HepG2 (cell line): ENCODE data around the gene GAPDH. TPM values are rescaled to one million over a fixed set of nuclear protein-coding genes. Genes with fewer than 3 reads are reported as not detected.

ENCODE experiments used
- EP300 ChIP-seq, 3 experiments: sonication (generic) in 1 of 3; formaldehyde crosslinking in 1 of 3; IDR thresholded peaks; 2 replicates each; pipeline versions ENCODE4 v1.5.1 to v1.6.1; 2011 to 2020; ENCODE audit warnings: low read depth in 2 of 3, low read length in 2 of 3, borderline replicate concordance in 1 of 3, improper control_type of control experiment in 1 of 3, mild to moderate bottlenecking in 1 of 3, missing genetic modification reagents in 1 of 3, moderate library complexity in 1 of 3
- ESRRA ChIP-seq: sonication (generic); formaldehyde crosslinking; IDR thresholded peaks from 2 replicates; pipeline ENCODE4 v1.5.1; 2020; ENCODE audit warnings: mild to moderate bottlenecking, low read depth, missing genetic modification reagents
- MAFG ChIP-seq: sonication (generic); formaldehyde crosslinking; IDR thresholded peaks from 2 replicates; pipeline ENCODE4 v1.5.1; 2020; ENCODE audit warnings: mild to moderate bottlenecking, missing genetic modification reagents
- MYNN ChIP-seq: sonication (generic); formaldehyde crosslinking; IDR thresholded peaks from 2 replicates; pipeline ENCODE4 v1.4.0; 2020; ENCODE audit warnings: mild to moderate bottlenecking, low read depth, missing genetic modification reagents
- RAD51 ChIP-seq: fragments of 450-650 bp; IDR thresholded peaks from 2 replicates; pipeline ENCODE4 v1.6.1; 2016; ENCODE audit warnings: borderline replicate concordance
- RNF2 ChIP-seq: fragments of 450-650 bp; conservative IDR thresholded peaks from 2 replicates; pipeline ENCODE4 v1.6.1; 2016; ENCODE audit warnings: low read depth
- SAP130 ChIP-seq: IDR thresholded peaks from 2 replicates; pipeline ENCODE4 v1.6.1; 2016; ENCODE audit warnings: low read depth
- SNAPC2 ChIP-seq: sonication (generic); formaldehyde crosslinking; IDR thresholded peaks from 2 replicates; pipeline ENCODE4 v1.8.1; 2022; ENCODE audit warnings: mild to moderate bottlenecking, missing genetic modification reagents
- SOX6 ChIP-seq, 2 experiments: fragments of 450-650 bp in 1 of 2; sonication (generic) in 1 of 2; formaldehyde crosslinking in 1 of 2; IDR thresholded peaks; 2 replicates each; pipeline versions ENCODE4 v1.4.0 to v1.6.1; 2017 to 2020; ENCODE audit warnings: antibody characterized with exemption in 1 of 2, mild to moderate bottlenecking in 1 of 2, missing genetic modification reagents in 1 of 2
- YEATS4 ChIP-seq: sonication (generic); formaldehyde crosslinking; IDR thresholded peaks from 2 replicates; pipeline ENCODE4 v1.4.0; 2020; ENCODE audit warnings: missing genetic modification reagents, borderline replicate concordance
- ZNF20 ChIP-seq: sonication (generic); formaldehyde crosslinking; IDR thresholded peaks from 2 replicates; pipeline ENCODE4 v1.4.0; 2020; ENCODE audit warnings: mild to moderate bottlenecking, moderate library complexity, missing genetic modification reagents
- ZNF552 ChIP-seq: sonication (generic); formaldehyde crosslinking; IDR thresholded peaks from 2 replicates; pipeline ENCODE4 v1.9.0; 2022; ENCODE audit warnings: missing genetic modification reagents, mild to moderate bottlenecking, borderline replicate concordance
- ZNF678 ChIP-seq: sonication (generic); formaldehyde crosslinking; IDR thresholded peaks from 2 replicates; pipeline ENCODE4 v1.4.0; 2020; ENCODE audit warnings: mild to moderate bottlenecking, missing genetic modification reagents
- polyA plus RNA-seq, 8 experiments: library from polyadenylated mRNA; depleted of rRNA in 3 of 8; stranded (reverse) in 7 of 8; unstranded in 1 of 8; fragments of >200 nt; fragmentation: Illumina TruSeq in 4 of 8; extraction: Trizol in 4 of 8; gene quantifications; 2 replicates each; pipeline versions ENCODE4 v1.2.1 to v1.2.3, GENCODE V29; 2011 to 2016; ENCODE audit warnings: low read depth in 4 of 8, missing spikeins in 1 of 8, mixed read lengths in 1 of 8; ENCODE audit not compliant: insufficient read depth in 1 of 8
- total RNA-seq, 5 experiments: library from RNA; depleted of rRNA; stranded (reverse); fragments of >200 nt; fragmentation: Illumina TruSeq; extraction: Trizol; gene quantifications; 2 replicates each; pipeline ENCODE4 v1.2.3, GENCODE V29; 2016; ENCODE audit warnings: low read depth in 1 of 5
- TF ChIP-seq, protein P1 (sequence below): sonication (generic); formaldehyde crosslinking; IDR thresholded peaks from 2 replicates; pipeline ENCODE4 v1.9.0; 2021; ENCODE audit warnings: missing genetic modification reagents, borderline replicate concordance
- TF ChIP-seq, protein P2 (sequence below): sonication (generic); formaldehyde crosslinking; IDR thresholded peaks from 2 replicates; pipeline ENCODE4 v1.4.0; 2020; ENCODE audit warnings: missing genetic modification reagents, borderline replicate concordance
- TF ChIP-seq, protein P3 (sequence below): sonication (generic); formaldehyde crosslinking; IDR thresholded peaks from 2 replicates; pipeline ENCODE4 v1.4.0; 2020; ENCODE audit warnings: missing genetic modification reagents
- TF ChIP-seq, protein P4 (sequence below): sonication (generic); formaldehyde crosslinking; IDR thresholded peaks from 2 replicates; pipeline ENCODE4 v1.8.0; 2023; ENCODE audit warnings: mild to moderate bottlenecking, missing genetic modification reagents

The GAPDH gene
- total and polyA plus RNA-seq, 2 of the 13 experiments (the other 11 are each of a cell fraction or from before 2014, with no cell fraction given): 3,038 to 12,722 TPM

DNA sequence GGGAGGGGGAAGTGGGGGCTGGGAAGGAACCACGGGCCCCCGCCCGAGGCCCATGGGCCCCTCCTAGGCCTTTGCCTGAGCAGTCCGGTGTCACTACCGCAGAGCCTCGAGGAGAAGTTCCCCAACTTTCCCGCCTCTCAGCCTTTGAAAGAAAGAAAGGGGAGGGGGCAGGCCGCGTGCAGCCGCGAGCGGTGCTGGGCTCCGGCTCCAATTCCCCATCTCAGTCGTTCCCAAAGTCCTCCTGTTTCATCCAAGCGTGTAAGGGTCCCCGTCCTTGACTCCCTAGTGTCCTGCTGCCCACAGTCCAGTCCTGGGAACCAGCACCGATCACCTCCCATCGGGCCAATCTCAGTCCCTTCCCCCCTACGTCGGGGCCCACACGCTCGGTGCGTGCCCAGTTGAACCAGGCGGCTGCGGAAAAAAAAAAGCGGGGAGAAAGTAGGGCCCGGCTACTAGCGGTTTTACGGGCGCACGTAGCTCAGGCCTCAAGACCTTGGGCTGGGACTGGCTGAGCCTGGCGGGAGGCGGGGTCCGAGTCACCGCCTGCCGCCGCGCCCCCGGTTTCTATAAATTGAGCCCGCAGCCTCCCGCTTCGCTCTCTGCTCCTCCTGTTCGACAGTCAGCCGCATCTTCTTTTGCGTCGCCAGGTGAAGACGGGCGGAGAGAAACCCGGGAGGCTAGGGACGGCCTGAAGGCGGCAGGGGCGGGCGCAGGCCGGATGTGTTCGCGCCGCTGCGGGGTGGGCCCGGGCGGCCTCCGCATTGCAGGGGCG, at the start of gene GAPDH (continued):
- TF ChIP-seq, protein P1, sequence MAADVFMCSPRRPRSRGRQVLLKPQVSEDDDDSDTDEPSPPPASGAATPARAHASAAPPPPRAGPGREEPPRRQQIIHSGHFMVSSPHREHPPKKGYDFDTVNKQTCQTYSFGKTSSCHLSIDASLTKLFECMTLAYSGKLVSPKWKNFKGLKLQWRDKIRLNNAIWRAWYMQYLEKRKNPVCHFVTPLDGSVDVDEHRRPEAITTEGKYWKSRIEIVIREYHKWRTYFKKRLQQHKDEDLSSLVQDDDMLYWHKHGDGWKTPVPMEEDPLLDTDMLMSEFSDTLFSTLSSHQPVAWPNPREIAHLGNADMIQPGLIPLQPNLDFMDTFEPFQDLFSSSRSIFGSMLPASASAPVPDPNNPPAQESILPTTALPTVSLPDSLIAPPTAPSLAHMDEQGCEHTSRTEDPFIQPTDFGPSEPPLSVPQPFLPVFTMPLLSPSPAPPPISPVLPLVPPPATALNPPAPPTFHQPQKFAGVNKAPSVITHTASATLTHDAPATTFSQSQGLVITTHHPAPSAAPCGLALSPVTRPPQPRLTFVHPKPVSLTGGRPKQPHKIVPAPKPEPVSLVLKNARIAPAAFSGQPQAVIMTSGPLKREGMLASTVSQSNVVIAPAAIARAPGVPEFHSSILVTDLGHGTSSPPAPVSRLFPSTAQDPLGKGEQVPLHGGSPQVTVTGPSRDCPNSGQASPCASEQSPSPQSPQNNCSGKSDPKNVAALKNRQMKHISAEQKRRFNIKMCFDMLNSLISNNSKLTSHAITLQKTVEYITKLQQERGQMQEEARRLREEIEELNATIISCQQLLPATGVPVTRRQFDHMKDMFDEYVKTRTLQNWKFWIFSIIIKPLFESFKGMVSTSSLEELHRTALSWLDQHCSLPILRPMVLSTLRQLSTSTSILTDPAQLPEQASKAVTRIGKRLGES (CRISPR knock-in tag): peak; percentile 93
- TF ChIP-seq, protein P2, sequence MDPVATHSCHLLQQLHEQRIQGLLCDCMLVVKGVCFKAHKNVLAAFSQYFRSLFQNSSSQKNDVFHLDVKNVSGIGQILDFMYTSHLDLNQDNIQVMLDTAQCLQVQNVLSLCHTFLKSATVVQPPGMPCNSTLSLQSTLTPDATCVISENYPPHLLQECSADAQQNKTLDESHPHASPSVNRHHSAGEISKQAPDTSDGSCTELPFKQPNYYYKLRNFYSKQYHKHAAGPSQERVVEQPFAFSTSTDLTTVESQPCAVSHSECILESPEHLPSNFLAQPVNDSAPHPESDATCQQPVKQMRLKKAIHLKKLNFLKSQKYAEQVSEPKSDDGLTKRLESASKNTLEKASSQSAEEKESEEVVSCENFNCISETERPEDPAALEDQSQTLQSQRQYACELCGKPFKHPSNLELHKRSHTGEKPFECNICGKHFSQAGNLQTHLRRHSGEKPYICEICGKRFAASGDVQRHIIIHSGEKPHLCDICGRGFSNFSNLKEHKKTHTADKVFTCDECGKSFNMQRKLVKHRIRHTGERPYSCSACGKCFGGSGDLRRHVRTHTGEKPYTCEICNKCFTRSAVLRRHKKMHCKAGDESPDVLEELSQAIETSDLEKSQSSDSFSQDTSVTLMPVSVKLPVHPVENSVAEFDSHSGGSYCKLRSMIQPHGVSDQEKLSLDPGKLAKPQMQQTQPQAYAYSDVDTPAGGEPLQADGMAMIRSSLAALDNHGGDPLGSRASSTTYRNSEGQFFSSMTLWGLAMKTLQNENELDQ: peak; percentile 62; the same call in 1 of the 2 replicates
- TF ChIP-seq MYNN (CRISPR knock-in tag) (no peak), SOX6 (IDR thresholded peaks at IDR 0.05) (no peak), SOX6 (CRISPR knock-in tag; IDR thresholded peaks at IDR 0.05) (peak; percentile 38; the same call in 1 of the 2 replicates), SAP130 (CRISPR knock-in tag) (peak; percentile 89), EP300 (IDR thresholded peaks at IDR 0.05; ENCODE audit: low read depth in 2 of 2, low read length in 2 of 2) (peak; percentile 14 to 26; a peak in 2 of 4 replicates), EP300 (CRISPR knock-in tag; IDR thresholded peaks at IDR 0.05; ENCODE audit: borderline replicate concordance) (peak; percentile 55), ESRRA (peak; percentile 22; the same call in 1 of the 2 replicates), ZNF20 (CRISPR knock-in tag) (no peak), YEATS4 (CRISPR knock-in tag) (peak; percentile 73; the same call in 1 of the 2 replicates), MAFG (no peak), RAD51 (no peak), SNAPC2 (CRISPR knock-in tag) (0 out of 2 replicates have a peak, but pooled peaks have one; percentile 28), ZNF552 (CRISPR knock-in tag) (0 out of 2 replicates have a peak, but pooled peaks have one; percentile 41), ZNF678 (CRISPR knock-in tag) (no peak; the same call in 1 of the 2 replicates), RNF2 (peak; percentile 70; the same call in 1 of the 2 replicates)
- TF ChIP-seq, protein P3, sequence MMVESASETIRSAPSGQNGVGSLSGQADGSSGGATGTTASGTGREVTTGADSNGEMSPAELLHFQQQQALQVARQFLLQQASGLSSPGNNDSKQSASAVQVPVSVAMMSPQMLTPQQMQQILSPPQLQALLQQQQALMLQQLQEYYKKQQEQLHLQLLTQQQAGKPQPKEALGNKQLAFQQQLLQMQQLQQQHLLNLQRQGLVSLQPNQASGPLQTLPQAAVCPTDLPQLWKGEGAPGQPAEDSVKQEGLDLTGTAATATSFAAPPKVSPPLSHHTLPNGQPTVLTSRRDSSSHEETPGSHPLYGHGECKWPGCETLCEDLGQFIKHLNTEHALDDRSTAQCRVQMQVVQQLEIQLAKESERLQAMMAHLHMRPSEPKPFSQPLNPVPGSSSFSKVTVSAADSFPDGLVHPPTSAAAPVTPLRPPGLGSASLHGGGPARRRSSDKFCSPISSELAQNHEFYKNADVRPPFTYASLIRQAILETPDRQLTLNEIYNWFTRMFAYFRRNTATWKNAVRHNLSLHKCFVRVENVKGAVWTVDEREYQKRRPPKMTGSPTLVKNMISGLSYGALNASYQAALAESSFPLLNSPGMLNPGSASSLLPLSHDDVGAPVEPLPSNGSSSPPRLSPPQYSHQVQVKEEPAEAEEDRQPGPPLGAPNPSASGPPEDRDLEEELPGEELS: no peak; the same call in 1 of the 2 replicates
- TF ChIP-seq, protein P4, sequence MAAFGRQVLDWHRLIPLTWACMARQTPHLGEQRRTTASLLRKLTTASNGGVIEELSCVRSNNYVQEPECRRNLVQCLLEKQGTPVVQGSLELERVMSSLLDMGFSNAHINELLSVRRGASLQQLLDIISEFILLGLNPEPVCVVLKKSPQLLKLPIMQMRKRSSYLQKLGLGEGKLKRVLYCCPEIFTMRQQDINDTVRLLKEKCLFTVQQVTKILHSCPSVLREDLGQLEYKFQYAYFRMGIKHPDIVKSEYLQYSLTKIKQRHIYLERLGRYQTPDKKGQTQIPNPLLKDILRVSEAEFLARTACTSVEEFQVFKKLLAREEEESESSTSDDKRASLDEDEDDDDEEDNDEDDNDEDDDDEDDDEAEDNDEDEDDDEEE: no peak; the same call in 1 of the 2 replicates
